ENCODE results near the gene FOXN4. TPM values are rescaled to one million over a fixed set of nuclear protein-coding genes. Genes with fewer than 3 reads are reported as not detected.

FOXN4 gene
- total RNA-seq, 1 donor from 2014 or later = not detected

- Mint-ChIP-seq H3K36me3 (peaks cover 15% of the 10 kb centered on the region), H3K4me1 (no peaks in the 10 kb centered on the region), H3K4me3 (no peak overlapping the region), H3K9me3 (no peaks in the 10 kb centered on the region), H3K27me3 (ENCODE audit: low read depth) (no peaks in the 10 kb centered on the region), H3K27ac (no peak overlapping the region)
- no peak for DNase-seq (ENCODE audit: low spot score in 2 of 2, unreplicated experiment in 2 of 2)
- TF ChIP-seq CTCF (IDR thresholded peaks at IDR 0.05; ENCODE audit: unreplicated experiment) = no peak
Observed at GRCh38 chr12:109240365-109240764, 68.7 kb downstream of the FOXN4 start.

- Mint-ChIP-seq H3K4me3 (no peak overlapping the region), H3K27me3 (ENCODE audit: low read depth) (no peaks in the 10 kb centered on the region), H3K36me3 (peaks cover 18% of the 10 kb centered on the region), H3K9me3 (no peaks in the 10 kb centered on the region), H3K27ac (no peak overlapping the region), H3K4me1 (no peaks in the 10 kb centered on the region)
- no peak for DNase-seq (ENCODE audit: low spot score in 2 of 2, unreplicated experiment in 2 of 2)
- no peak for TF ChIP-seq CTCF (IDR thresholded peaks at IDR 0.05; ENCODE audit: unreplicated experiment)
Observed at GRCh38 chr12:109239691-109240090, 69.4 kb downstream of the FOXN4 start.

GRCh38 chr12:109239179-109239578, 69.9 kb downstream of the FOXN4 start:
- TF ChIP-seq CTCF (IDR thresholded peaks at IDR 0.05; ENCODE audit: unreplicated experiment) = no peak
- H3K36me3 Mint-ChIP-seq = peaks cover 18% of the 10 kb centered on the region
- no peaks in the 10 kb centered on the region for H3K9me3 Mint-ChIP-seq
- H3K27ac Mint-ChIP-seq = no peak overlapping the region
- H3K27me3 Mint-ChIP-seq (ENCODE audit: low read depth) = no peaks in the 10 kb centered on the region
- no peaks in the 10 kb centered on the region for H3K4me1 Mint-ChIP-seq
- no peak overlapping the region for H3K4me3 Mint-ChIP-seq
- DNase-seq (ENCODE audit: low spot score in 2 of 2, unreplicated experiment in 2 of 2) = no peak

GRCh38 chr12:109236257-109236656, 72.8 kb downstream of the FOXN4 start:
- Mint-ChIP-seq H3K9me3 (no peaks in the 10 kb centered on the region), H3K4me1 (no peaks in the 10 kb centered on the region), H3K27ac (no peak overlapping the region), H3K36me3 (peaks cover 9% of the 10 kb centered on the region), H3K27me3 (ENCODE audit: low read depth) (no peaks in the 10 kb centered on the region), H3K4me3 (no peak overlapping the region)
- DNase-seq (ENCODE audit: low spot score in 2 of 2, unreplicated experiment in 2 of 2) = no peak
- TF ChIP-seq CTCF (IDR thresholded peaks at IDR 0.05; ENCODE audit: unreplicated experiment) = no peak

GRCh38 chr12:109234012-109234411, 75.1 kb downstream of the FOXN4 start:
- TF ChIP-seq CTCF (IDR thresholded peaks at IDR 0.05; ENCODE audit: unreplicated experiment) = no peak
- no peaks in the 10 kb centered on the region for H3K27me3 Mint-ChIP-seq (ENCODE audit: low read depth)
- no peak overlapping the region for H3K4me3 Mint-ChIP-seq
- H3K27ac Mint-ChIP-seq = no peak overlapping the region
- H3K36me3 Mint-ChIP-seq = peaks cover 8% of the 10 kb centered on the region
- no peak for DNase-seq (ENCODE audit: low spot score in 2 of 2, unreplicated experiment in 2 of 2)
- no peaks in the 10 kb centered on the region for H3K4me1 Mint-ChIP-seq
- no peaks in the 10 kb centered on the region for H3K9me3 Mint-ChIP-seq

- no peaks in the 10 kb centered on the region for H3K9me3 Mint-ChIP-seq
- H3K36me3 Mint-ChIP-seq = peaks cover 8% of the 10 kb centered on the region
- H3K27me3 Mint-ChIP-seq (ENCODE audit: low read depth) = no peaks in the 10 kb centered on the region
- no peak for DNase-seq (ENCODE audit: low spot score in 2 of 2, unreplicated experiment in 2 of 2)
- H3K27ac Mint-ChIP-seq = no peak overlapping the region
- TF ChIP-seq CTCF (IDR thresholded peaks at IDR 0.05; ENCODE audit: unreplicated experiment) = no peak
- no peak overlapping the region for H3K4me3 Mint-ChIP-seq
- no peaks in the 10 kb centered on the region for H3K4me1 Mint-ChIP-seq
Observed at GRCh38 chr12:109232731-109233130, 76.4 kb downstream of the FOXN4 start.
